ENCODE data around the gene CSMD2. TPM values are rescaled to one million over a fixed set of nuclear protein-coding genes. Genes with fewer than 3 reads are reported as not detected.

CSMD2 gene
- total RNA-seq, 1 donor from 2014 or later = 0.27 TPM

DNA sequence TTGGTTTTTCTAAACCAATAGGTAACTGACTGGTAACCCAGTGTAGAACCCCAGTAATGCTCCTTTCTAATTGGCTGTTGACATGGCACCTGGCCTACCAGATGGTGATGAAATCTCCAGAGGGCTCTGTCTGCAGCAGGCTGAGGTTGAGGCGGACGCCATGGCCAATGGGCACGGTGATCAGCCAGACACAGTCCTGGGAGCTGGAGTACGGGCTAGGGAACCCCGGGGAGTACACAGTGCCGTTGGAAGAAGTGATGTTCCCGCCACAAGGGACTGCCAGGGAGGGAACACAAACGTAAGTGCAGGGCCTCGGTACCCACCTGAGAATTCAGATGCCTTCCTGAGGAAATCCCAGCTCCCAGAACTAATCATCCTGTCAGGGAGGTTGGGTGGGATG lies 562.8 kb downstream of the CSMD2 start:
- DNase-seq = no peak
- peaks cover 7% of the 10 kb centered on the region for H3K9me3 Mint-ChIP-seq (ENCODE audit: unreplicated experiment)
- H3K27me3 Mint-ChIP-seq (ENCODE audit: unreplicated experiment) = peaks cover 3% of the 10 kb centered on the region
- no peak overlapping the region for H3K27ac Mint-ChIP-seq (ENCODE audit: unreplicated experiment)
- H3K36me3 Mint-ChIP-seq (ENCODE audit: unreplicated experiment) = peaks cover 2% of the 10 kb centered on the region
- no peak overlapping the region for H3K4me3 Mint-ChIP-seq (ENCODE audit: unreplicated experiment)
- TF ChIP-seq, protein P1, sequence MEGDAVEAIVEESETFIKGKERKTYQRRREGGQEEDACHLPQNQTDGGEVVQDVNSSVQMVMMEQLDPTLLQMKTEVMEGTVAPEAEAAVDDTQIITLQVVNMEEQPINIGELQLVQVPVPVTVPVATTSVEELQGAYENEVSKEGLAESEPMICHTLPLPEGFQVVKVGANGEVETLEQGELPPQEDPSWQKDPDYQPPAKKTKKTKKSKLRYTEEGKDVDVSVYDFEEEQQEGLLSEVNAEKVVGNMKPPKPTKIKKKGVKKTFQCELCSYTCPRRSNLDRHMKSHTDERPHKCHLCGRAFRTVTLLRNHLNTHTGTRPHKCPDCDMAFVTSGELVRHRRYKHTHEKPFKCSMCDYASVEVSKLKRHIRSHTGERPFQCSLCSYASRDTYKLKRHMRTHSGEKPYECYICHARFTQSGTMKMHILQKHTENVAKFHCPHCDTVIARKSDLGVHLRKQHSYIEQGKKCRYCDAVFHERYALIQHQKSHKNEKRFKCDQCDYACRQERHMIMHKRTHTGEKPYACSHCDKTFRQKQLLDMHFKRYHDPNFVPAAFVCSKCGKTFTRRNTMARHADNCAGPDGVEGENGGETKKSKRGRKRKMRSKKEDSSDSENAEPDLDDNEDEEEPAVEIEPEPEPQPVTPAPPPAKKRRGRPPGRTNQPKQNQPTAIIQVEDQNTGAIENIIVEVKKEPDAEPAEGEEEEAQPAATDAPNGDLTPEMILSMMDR (IDR thresholded peaks at IDR 0.05; ENCODE audit: partially characterized antibody, unreplicated experiment) = no peak
- peaks cover 17% of the 10 kb centered on the region for H3K4me1 Mint-ChIP-seq (ENCODE audit: low read depth, unreplicated experiment)

DNA sequence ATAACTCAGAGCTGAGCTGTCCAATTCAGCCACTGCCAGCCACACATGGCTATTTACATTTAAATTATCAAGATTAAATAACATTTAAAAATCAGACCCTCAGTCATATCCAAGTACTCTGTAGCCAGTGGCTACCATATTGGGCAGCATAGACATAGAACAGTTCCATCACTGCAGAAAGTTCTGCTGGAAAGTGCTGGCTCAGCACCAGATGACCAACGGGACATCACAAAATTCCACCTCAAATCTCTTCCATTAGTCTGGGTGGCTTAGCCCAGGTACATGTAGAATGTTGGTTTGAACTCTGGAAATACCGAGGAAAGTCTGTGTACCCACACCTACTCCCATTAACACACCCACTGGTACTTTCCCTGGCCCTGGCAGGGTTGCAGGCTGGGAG lies 563.3 kb downstream of the CSMD2 start:
- DNase-seq = no peak
- Mint-ChIP-seq H3K36me3 (ENCODE audit: unreplicated experiment) (no peaks in the 10 kb centered on the region), H3K27me3 (ENCODE audit: unreplicated experiment) (peaks cover 3% of the 10 kb centered on the region), H3K4me1 (ENCODE audit: low read depth, unreplicated experiment) (peaks cover 17% of the 10 kb centered on the region), H3K27ac (ENCODE audit: unreplicated experiment) (no peak overlapping the region), H3K9me3 (ENCODE audit: unreplicated experiment) (peaks cover 7% of the 10 kb centered on the region), H3K4me3 (ENCODE audit: unreplicated experiment) (no peak overlapping the region)
- TF ChIP-seq, protein P1 (IDR thresholded peaks at IDR 0.05; ENCODE audit: partially characterized antibody, unreplicated experiment) = no peak

DNA sequence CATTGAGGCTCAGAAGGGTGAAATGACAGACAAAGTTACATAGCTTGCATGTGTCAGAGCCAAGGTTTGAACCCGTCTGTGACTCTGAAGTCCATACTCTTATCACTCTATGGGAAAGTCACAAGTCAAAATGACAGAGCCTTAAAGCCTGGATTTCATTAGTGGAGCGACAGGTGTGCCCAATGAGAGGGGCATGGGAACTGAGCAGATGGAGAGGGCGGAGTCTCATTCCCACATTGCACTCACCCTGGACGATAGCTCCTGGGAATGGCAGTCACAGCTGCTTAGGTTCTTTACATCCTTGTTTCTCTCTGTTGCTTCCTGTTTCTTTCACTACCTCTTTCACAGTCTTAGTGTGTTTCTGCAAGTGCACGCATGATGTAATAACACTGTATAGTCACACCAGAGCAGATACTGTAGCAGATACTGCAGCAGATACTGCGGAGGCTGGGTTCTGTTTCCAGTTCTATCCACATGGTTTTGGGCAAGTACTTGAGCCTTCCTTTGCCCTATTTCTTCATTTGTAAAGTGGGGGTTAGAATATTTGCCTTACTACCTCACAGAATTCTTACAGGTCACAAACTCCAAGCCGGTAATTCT lies 565.4 kb downstream of the CSMD2 start:
- H3K36me3 Mint-ChIP-seq (ENCODE audit: unreplicated experiment) = no peaks in the 10 kb centered on the region
- peaks cover 10% of the 10 kb centered on the region for H3K9me3 Mint-ChIP-seq (ENCODE audit: unreplicated experiment)
- peak overlapping the region; percentile 90 for H3K27ac Mint-ChIP-seq (ENCODE audit: unreplicated experiment)
- peak; percentile 57 for DNase-seq
- TF ChIP-seq, protein P1 (IDR thresholded peaks at IDR 0.05; ENCODE audit: partially characterized antibody, unreplicated experiment) = no peak
- H3K4me3 Mint-ChIP-seq (ENCODE audit: unreplicated experiment) = no peak overlapping the region
- H3K27me3 Mint-ChIP-seq (ENCODE audit: unreplicated experiment) = peaks cover 3% of the 10 kb centered on the region
- peaks cover 18% of the 10 kb centered on the region for H3K4me1 Mint-ChIP-seq (ENCODE audit: low read depth, unreplicated experiment)

DNA sequence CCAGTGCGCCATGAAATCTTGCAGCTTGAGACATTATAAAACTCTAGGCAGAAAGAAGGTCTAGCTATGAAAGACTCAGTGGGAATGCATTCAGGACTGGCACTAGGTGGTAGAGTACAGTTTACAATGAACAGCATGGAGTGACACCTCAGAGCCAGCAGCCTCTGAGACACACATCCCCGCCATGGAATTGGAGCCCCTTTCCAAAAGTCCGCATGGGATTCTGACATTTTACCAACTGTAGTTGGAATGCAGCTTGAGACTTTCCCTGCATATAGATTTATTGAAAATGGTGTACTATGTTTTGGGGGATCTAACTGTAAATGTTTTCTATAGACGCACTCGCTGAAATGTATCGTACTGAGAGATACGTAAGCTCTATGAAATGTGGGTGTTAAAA lies 576.3 kb downstream of the CSMD2 start:
- TF ChIP-seq, protein P1 (IDR thresholded peaks at IDR 0.05; ENCODE audit: partially characterized antibody, unreplicated experiment) = no peak
- DNase-seq = no peak
- Mint-ChIP-seq H3K27me3 (ENCODE audit: unreplicated experiment) (no peaks in the 10 kb centered on the region), H3K36me3 (ENCODE audit: unreplicated experiment) (no peaks in the 10 kb centered on the region), H3K27ac (ENCODE audit: unreplicated experiment) (no peak overlapping the region), H3K9me3 (ENCODE audit: unreplicated experiment) (no peaks in the 10 kb centered on the region), H3K4me3 (ENCODE audit: unreplicated experiment) (no peak overlapping the region), H3K4me1 (ENCODE audit: low read depth, unreplicated experiment) (no peaks in the 10 kb centered on the region)

DNA sequence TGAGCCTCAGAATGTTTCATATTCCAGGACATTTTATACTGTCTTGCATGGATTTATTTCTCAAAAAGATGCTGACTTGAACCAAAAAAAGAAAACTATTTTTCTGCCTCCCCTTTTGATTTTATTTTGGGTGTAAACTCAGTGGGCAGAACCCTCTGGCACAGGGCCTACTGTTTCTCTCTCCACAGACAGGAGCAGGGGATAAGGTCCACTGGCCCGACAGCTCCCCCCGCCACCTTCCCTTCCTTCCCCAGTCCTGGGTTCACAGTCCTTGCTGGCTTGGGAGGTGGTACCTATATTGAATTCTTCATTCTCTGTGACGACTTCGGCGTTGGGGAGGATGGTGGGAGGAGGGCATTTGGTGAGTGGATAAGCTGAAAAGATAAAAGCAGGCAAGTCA lies 578.2 kb downstream of the CSMD2 start:
- Mint-ChIP-seq H3K36me3 (ENCODE audit: unreplicated experiment) (no peaks in the 10 kb centered on the region), H3K27me3 (ENCODE audit: unreplicated experiment) (no peaks in the 10 kb centered on the region), H3K4me1 (ENCODE audit: low read depth, unreplicated experiment) (no peaks in the 10 kb centered on the region), H3K4me3 (ENCODE audit: unreplicated experiment) (no peak overlapping the region), H3K27ac (ENCODE audit: unreplicated experiment) (no peak overlapping the region), H3K9me3 (ENCODE audit: unreplicated experiment) (no peaks in the 10 kb centered on the region)
- TF ChIP-seq, protein P1 (IDR thresholded peaks at IDR 0.05; ENCODE audit: partially characterized antibody, unreplicated experiment) = no peak
- DNase-seq = no peak

Data from glutamatergic neuron (in vitro differentiated cells).